ENCODE data around the gene NPY1R. TPM values are rescaled to one million over a fixed set of nuclear protein-coding genes. Genes with fewer than 3 reads are reported as not detected.

The NPY1R gene
- total and polyA plus RNA-seq, 2 donors from 2014 or later: 19.2 to 32.9 TPM

DNA sequence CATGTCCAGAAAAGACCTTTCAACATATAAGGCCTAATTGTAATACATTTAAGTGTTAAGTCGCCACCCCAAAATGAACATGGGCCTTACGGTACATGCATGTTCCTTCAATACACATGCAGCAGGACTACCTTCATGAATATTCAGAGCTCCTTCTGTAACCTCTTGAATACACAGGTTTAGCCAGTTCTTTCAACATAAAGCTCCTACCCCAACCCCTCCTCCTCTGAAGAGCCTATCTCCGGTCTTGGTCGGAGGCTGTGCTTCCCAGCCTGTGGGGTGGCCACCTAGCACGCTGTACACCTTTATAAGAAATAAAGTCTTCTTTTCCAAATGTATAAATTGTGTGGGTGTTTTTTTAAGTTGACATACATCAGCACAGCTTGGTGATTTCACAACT is 39.6 kb upstream of the NPY1R start:
- Histone ChIP-seq H3K4me3 (ENCODE audit: low read length in 3 of 3) (no peak overlapping the region), H3K36me3 (ENCODE audit: control insufficient read depth in 2 of 3, insufficient read depth in 3 of 3, low read length in 3 of 3) (no peaks in the 10 kb centered on the region), H3K4me1 (ENCODE audit: control insufficient read depth in 2 of 3, insufficient read depth in 2 of 3, low read depth in 1 of 3, low read length in 3 of 3) (no peaks in the 10 kb centered on the region), H3K27ac (ENCODE audit: low read depth in 2 of 2, low read length in 2 of 2) (no peak overlapping the region), H3K27me3 (ENCODE audit: control insufficient read depth, insufficient read depth, low read length) (no peaks in the 10 kb centered on the region), H3K9me3 (ENCODE audit: control insufficient read depth in 2 of 3, insufficient read depth in 1 of 3, low read length in 3 of 3) (no peaks in the 10 kb centered on the region), H3K9ac (ENCODE audit: low read length in 3 of 3) (no peak overlapping the region)
- TF ChIP-seq, protein P1, sequence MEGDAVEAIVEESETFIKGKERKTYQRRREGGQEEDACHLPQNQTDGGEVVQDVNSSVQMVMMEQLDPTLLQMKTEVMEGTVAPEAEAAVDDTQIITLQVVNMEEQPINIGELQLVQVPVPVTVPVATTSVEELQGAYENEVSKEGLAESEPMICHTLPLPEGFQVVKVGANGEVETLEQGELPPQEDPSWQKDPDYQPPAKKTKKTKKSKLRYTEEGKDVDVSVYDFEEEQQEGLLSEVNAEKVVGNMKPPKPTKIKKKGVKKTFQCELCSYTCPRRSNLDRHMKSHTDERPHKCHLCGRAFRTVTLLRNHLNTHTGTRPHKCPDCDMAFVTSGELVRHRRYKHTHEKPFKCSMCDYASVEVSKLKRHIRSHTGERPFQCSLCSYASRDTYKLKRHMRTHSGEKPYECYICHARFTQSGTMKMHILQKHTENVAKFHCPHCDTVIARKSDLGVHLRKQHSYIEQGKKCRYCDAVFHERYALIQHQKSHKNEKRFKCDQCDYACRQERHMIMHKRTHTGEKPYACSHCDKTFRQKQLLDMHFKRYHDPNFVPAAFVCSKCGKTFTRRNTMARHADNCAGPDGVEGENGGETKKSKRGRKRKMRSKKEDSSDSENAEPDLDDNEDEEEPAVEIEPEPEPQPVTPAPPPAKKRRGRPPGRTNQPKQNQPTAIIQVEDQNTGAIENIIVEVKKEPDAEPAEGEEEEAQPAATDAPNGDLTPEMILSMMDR (IDR thresholded peaks at IDR 0.05; ENCODE audit: borderline replicate concordance, extremely low read depth, insufficient read depth): no peak
- FAIRE-seq: no peak
- intact Hi-C loops (cut with DNase I): no loop called here
- DNase-seq: no peak

DNA sequence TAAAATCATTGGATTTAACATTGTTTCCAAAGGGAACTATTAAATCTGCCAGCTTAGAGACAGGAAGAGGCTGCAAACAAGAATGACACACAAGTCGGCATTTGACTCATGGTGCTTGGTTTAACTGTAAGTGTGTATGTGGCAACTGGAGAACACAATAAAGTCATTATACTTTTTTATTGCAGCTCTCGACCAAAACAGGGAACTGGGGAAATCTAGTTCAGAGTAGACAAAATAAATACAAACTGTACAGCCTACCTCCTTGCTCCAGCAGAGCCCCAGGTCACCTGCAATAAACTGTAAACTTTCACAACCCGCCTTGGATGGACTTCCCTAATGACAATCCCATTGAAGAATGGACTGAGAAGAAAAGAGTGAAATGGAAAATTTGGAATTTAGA is 35.3 kb upstream of the NPY1R start:
- no peaks in the 10 kb centered on the region for H3K9me3 ChIP-seq (ENCODE audit: control insufficient read depth in 2 of 3, insufficient read depth in 1 of 3, low read length in 3 of 3)

DNA sequence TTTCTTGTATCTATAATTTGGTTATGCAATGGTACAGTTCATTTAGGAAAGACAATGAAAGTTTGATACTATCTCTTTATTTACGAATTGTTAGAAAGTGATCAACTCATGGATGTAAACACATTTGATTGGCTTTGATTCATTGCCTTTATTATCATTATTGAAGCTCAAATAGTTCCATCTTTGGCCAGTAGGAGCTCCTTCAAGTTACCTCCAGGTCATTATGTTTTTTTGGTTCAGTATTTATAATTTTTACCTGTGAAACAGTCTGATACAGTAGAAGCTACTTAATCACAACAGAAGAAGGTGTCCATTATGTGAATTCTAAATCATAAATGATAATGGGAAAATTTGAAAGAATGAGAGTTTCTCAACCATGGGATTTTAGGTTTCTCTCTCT is 23.7 kb upstream of the NPY1R start:
- FAIRE-seq: no peak
- no peak overlapping the region for H3K4me3 ChIP-seq (ENCODE audit: low read length in 3 of 3)

More for the DNA sequence above, 35.3 kb upstream of the NPY1R start:
- intact Hi-C loops (cut with DNase I): no loop called here
- Histone ChIP-seq H3K4me3 (ENCODE audit: low read length in 3 of 3) (no peak overlapping the region), H3K9ac (ENCODE audit: low read length in 3 of 3) (no peak overlapping the region), H3K4me1 (ENCODE audit: control insufficient read depth in 2 of 3, insufficient read depth in 2 of 3, low read depth in 1 of 3, low read length in 3 of 3) (no peaks in the 10 kb centered on the region), H3K36me3 (ENCODE audit: control insufficient read depth in 2 of 3, insufficient read depth in 3 of 3, low read length in 3 of 3) (no peaks in the 10 kb centered on the region), H3K27ac (ENCODE audit: low read depth in 2 of 2, low read length in 2 of 2) (no peak overlapping the region), H3K27me3 (ENCODE audit: control insufficient read depth, insufficient read depth, low read length) (no peaks in the 10 kb centered on the region)
- no peak for DNase-seq
- no peak for FAIRE-seq
- TF ChIP-seq, protein P1 (IDR thresholded peaks at IDR 0.05; ENCODE audit: borderline replicate concordance, extremely low read depth, insufficient read depth): no peak

More for the DNA sequence above, 23.7 kb upstream of the NPY1R start:
- intact Hi-C loops (cut with DNase I): no loop called here
- Histone ChIP-seq H3K9ac (ENCODE audit: low read length in 3 of 3) (no peak overlapping the region), H3K27ac (ENCODE audit: low read depth in 2 of 2, low read length in 2 of 2) (no peak overlapping the region), H3K27me3 (ENCODE audit: control insufficient read depth, insufficient read depth, low read length) (no peaks in the 10 kb centered on the region), H3K36me3 (ENCODE audit: control insufficient read depth in 2 of 3, insufficient read depth in 3 of 3, low read length in 3 of 3) (no peaks in the 10 kb centered on the region), H3K9me3 (ENCODE audit: control insufficient read depth in 2 of 3, insufficient read depth in 1 of 3, low read length in 3 of 3) (no peaks in the 10 kb centered on the region), H3K4me1 (ENCODE audit: control insufficient read depth in 2 of 3, insufficient read depth in 2 of 3, low read depth in 1 of 3, low read length in 3 of 3) (no peaks in the 10 kb centered on the region)
- TF ChIP-seq, protein P1 (IDR thresholded peaks at IDR 0.05; ENCODE audit: borderline replicate concordance, extremely low read depth, insufficient read depth): no peak
- DNase-seq: no peak

Measured in kidney (tissue), 14 donors.